HG03521 (cell line): Measurements from ENCODE around the gene GRIN3B.

ENCODE experiments used
- ATAC-seq: cut with Tn5 transposase; IDR thresholded peaks from one replicate; pipeline ENCODE4 v1.9.1; 2021; ENCODE audit warnings: mild to moderate bottlenecking, moderate library complexity; ENCODE audit not compliant: unreplicated experiment

GRIN3B gene

GRCh38 chr19:1006711-1007398 is 6.6 kb downstream of the GRIN3B start:
- no peak for ATAC-seq

GRCh38 chr19:1007399-1008251 is 7.4 kb downstream of the GRIN3B start:
- ATAC-seq: no peak

GRCh38 chr19:1008268-1009040 is 8.2 kb downstream of the GRIN3B start:
- no peak for ATAC-seq

GRCh38 chr19:1009041-1009980 is 9.1 kb downstream of the GRIN3B start:
- no peak for ATAC-seq

- no peak for ATAC-seq
These were observed 9.8 kb downstream of the GRIN3B start for GRCh38 chr19:1009981-1010538.

GRCh38 chr19:1010586-1011510 is 10.6 kb downstream of the GRIN3B start:
- no peak for ATAC-seq

- no peak for ATAC-seq
These were observed 11.7 kb downstream of the GRIN3B start for GRCh38 chr19:1011831-1012333.

GRCh38 chr19:1012334-1012733 is 12.1 kb downstream of the GRIN3B start:
- ATAC-seq: no peak

GRCh38 chr19:1013218-1013617 is 13.0 kb downstream of the GRIN3B start:
- no peak for ATAC-seq

GRCh38 chr19:1014161-1015060 is 14.2 kb downstream of the GRIN3B start:
- ATAC-seq: no peak

- ATAC-seq: no peak
These were observed 15.0 kb downstream of the GRIN3B start for GRCh38 chr19:1015061-1015781.

GRCh38 chr19:1015782-1016646 is 15.8 kb downstream of the GRIN3B start:
- no peak for ATAC-seq

- no peak for ATAC-seq
These were observed 16.5 kb downstream of the GRIN3B start for GRCh38 chr19:1016647-1017114.

- ATAC-seq: no peak
These were observed 17.1 kb downstream of the GRIN3B start for GRCh38 chr19:1017115-1017905.

GRCh38 chr19:1017906-1018305 is 17.7 kb downstream of the GRIN3B start:
- ATAC-seq: no peak
